NT2/D1 (cell line): ENCODE measurements around the gene PRG2.

Source experiments
- SUZ12 ChIP-seq: IDR thresholded peaks from 2 replicates; pipeline ENCODE4 v1.6.1; 2011; ENCODE audit not compliant: insufficient read length, insufficient read depth; ENCODE audit errors: extremely low read depth
- YY1 ChIP-seq: IDR thresholded peaks from 2 replicates; pipeline ENCODE4 v1.6.1; 2011; ENCODE audit not compliant: insufficient read length, insufficient read depth
- ZNF274 ChIP-seq: IDR thresholded peaks from 2 replicates; pipeline ENCODE4 v1.6.1; 2011; ENCODE audit warnings: mild to moderate bottlenecking, low read depth, low read length

GRCh38 chr11:57407941-57408475, 17.6 kb upstream of the PRG2 start:
- TF ChIP-seq ZNF274 (no peak), YY1 (no peak), SUZ12 (no peak)
